ENCODE measurements around the gene PHPT1.

PHPT1 gene

DNA sequence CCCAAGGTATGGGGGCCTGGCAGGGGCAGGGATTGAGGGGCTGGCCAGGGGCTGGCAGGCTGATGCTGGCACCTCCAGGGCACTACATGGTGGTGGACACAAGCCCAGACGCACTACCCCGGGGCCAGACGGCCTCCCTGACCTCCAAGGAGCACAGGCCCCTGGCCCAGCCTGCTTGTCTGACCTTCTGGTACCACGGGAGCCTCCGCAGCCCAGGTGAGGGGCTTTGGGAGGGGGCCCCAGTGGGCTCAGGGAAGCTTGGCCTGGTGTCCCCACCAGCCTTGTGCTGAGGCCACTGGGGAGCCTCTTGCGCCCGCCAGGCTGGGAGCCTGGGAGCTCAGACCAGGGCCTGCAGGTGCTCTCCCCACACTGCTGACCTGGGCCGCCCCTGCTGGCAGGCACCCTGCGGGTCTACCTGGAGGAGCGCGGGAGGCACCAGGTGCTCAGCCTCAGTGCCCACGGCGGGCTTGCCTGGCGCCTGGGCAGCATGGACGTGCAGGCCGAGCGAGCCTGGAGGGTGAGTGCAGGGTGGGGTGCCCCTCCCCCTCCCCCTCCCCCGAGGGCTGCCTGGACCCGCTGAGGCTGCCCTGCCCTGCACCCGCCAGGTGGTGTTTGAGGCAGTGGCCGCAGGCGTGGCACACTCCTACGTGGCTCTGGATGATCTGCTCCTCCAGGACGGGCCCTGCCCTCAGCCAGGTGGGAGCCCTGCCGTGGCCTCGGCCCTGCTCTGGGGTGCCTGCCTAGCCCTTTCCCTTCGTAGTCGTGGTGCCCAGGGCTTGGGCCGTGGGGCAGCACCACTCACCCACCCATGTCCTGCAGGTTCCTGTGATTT is 8.6 kb downstream of the PHPT1 start:
- DNase-seq (ENCODE audit: low read depth), result no peak
- TF ChIP-seq CTCF (IDR thresholded peaks at IDR 0.05; ENCODE audit: low read depth, low read length, missing control alignments), result no peak
- H3K4me3 ChIP-seq (ENCODE audit: low read depth, low read length), result no peak overlapping the region

GRCh38 chr9:136858452-136858843 is 9.2 kb downstream of the PHPT1 start:
- DNase-seq (ENCODE audit: low read depth), result no peak
- no peak for TF ChIP-seq CTCF (IDR thresholded peaks at IDR 0.05; ENCODE audit: low read depth, low read length, missing control alignments)
- no peak overlapping the region for H3K4me3 ChIP-seq (ENCODE audit: low read depth, low read length)

DNA sequence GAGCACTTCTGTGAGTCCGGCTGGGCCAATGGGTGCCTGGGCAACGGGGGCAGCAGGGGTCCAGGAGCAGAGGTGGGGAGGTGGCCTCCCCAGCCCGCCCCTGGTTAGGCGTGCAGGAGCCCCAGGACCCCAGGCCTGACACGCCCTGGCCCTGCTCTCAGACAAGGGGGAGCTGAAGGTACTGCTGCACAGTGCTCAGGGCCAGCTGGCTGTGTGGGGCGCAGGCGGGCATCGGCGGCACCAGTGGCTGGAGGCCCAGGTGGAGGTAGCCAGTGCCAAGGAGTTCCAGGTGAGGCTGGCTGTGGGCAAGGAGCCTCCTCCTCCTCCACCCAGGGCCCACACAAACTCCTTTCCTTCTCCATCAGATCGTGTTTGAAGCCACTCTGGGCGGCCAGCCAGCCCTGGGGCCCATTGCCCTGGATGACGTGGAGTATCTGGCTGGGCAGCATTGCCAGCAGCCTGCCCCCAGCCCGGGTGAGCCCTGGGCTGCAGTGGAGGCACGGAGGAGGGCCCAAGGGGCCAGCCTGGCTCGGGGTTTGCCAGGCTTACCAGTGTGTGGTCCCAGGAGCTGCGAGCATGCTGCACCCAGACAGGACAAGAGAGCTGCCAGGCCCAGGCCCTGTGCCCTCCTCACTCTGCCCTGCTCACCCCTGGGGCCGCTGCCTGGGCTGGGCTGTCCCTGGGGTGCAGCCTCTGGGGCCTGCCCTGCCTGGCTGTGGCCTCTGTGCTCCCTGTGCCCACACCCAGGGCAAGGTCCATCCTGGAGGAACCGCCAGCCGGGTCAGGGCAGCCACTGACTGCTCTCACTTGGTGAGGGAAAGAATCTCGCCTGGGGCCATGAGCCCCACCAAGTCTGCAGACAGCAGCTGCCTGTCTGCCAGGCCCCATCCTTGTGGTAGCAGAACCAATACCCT is 9.9 kb downstream of the PHPT1 start:
- H3K4me3 ChIP-seq (ENCODE audit: low read depth, low read length), result no peak overlapping the region
- no peak for DNase-seq (ENCODE audit: low read depth)
- TF ChIP-seq CTCF (IDR thresholded peaks at IDR 0.05; ENCODE audit: low read depth, low read length, missing control alignments), result no peak

- no peak for TF ChIP-seq CTCF (IDR thresholded peaks at IDR 0.05; ENCODE audit: low read depth, low read length, missing control alignments)
- H3K4me3 ChIP-seq (ENCODE audit: low read depth, low read length), result no peak overlapping the region
- no peak for DNase-seq (ENCODE audit: low read depth)
These were observed 11.3 kb downstream of the PHPT1 start for GRCh38 chr9:136860529-136860928.

GRCh38 chr9:136860933-136861873 is 12.0 kb downstream of the PHPT1 start:
- H3K4me3 ChIP-seq (ENCODE audit: low read depth, low read length), result no peak overlapping the region
- TF ChIP-seq CTCF (IDR thresholded peaks at IDR 0.05; ENCODE audit: low read depth, low read length, missing control alignments), result no peak
- no peak for DNase-seq (ENCODE audit: low read depth)

DNA sequence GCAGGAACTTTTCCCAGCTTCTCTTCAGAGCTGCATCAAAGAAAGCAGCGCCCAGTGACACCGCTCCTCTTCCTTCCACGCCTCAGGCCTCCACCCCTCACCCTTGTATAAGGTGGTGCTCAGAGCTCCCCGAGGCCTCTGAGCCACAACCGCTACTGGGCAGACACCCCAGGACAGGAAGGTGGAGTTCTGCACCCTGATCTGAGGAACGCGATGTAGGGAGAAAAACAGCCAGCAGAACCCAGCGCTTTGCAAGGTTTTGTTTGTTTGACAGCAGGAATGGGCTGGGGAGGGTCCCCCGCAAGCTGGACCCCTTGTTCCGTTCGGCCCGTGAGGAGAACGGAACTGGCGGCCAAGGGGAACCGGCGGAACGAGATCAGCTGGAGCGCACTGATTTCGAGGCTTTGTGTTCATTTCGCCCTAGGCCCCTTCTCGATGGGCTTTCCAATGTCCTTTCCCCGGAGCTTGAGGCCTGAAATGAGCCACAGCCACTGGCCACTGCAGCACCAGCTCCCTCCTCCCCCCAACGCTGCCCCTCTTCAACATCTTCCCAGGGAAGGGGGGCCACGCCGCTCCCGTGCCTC is 12.8 kb downstream of the PHPT1 start:
- no peak overlapping the region for H3K4me3 ChIP-seq (ENCODE audit: low read depth, low read length)
- no peak for TF ChIP-seq CTCF (IDR thresholded peaks at IDR 0.05; ENCODE audit: low read depth, low read length, missing control alignments)
- DNase-seq (ENCODE audit: low read depth), result no peak

Measured in GM12864 (cell line).